GM23338 (cell line): ENCODE measurements around the gene CPXM2.

Experiments used
- EZH2 ChIP-seq: fragments of 200-600 bp; sonication (generic); IDR thresholded peaks from one replicate; pipeline ENCODE4 v1.8.0; 2017; ENCODE audit warnings: antibody characterized with exemption, mild to moderate bottlenecking, low read depth; ENCODE audit not compliant: unreplicated experiment
- TF ChIP-seq, protein P1 (sequence below), 2 experiments: fragments of 200-600 bp in 1 of 2; sonication (generic) in 1 of 2; conservative IDR thresholded peaks; 2 replicates each; pipeline versions ENCODE4 v1.5.1 to v1.6.1; 2016 to 2017; ENCODE audit warnings: antibody characterized with exemption in 2 of 2, low read depth in 2 of 2, mild to moderate bottlenecking in 2 of 2, moderate library complexity in 1 of 2

DNA sequence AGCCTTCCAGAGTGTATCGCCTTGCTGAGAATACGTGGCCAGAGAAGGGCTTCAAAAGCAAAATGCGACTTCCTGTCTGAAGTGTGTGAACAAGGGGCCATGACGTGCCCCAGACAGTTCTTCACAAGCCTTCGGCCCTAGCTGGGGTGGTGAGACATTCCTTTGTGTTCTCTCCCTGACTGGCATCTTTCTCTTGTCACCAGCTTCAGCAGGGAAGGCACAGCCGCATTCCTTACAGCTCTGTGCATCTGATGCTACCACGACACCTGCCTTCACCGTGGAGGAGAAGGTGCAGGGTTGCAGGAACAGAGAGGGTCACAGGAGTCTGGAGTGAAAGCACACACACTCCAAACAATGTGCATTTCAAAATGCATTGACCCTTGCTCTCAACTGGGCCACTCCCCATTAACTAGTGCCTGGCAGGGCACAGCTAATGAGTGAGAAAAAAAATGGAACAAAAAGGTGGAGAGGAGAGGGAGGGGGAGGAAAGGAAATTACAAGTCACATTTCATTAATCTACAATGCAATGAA lies 132.0 kb downstream of the CPXM2 start:
- TF ChIP-seq, protein P1, sequence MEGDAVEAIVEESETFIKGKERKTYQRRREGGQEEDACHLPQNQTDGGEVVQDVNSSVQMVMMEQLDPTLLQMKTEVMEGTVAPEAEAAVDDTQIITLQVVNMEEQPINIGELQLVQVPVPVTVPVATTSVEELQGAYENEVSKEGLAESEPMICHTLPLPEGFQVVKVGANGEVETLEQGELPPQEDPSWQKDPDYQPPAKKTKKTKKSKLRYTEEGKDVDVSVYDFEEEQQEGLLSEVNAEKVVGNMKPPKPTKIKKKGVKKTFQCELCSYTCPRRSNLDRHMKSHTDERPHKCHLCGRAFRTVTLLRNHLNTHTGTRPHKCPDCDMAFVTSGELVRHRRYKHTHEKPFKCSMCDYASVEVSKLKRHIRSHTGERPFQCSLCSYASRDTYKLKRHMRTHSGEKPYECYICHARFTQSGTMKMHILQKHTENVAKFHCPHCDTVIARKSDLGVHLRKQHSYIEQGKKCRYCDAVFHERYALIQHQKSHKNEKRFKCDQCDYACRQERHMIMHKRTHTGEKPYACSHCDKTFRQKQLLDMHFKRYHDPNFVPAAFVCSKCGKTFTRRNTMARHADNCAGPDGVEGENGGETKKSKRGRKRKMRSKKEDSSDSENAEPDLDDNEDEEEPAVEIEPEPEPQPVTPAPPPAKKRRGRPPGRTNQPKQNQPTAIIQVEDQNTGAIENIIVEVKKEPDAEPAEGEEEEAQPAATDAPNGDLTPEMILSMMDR (conservative IDR thresholded peaks at IDR 0.05; ENCODE audit: low read depth in 2 of 2), result no peak
- TF ChIP-seq EZH2, result no peak
